Esophagus squamous epithelium (tissue), 4 donors: ENCODE measurements around the gene CNOT4.
"Not testable (repeated sequence)": the region's sequence is repeated elsewhere in the genome, so short reads cannot be mapped to it uniquely, and the experiment has no call there.

ENCODE experiments used
- CTCF ChIP-seq, 6 experiments: fragments of 450-650 bp in 4 of 6; fragments of 200-600 bp in 2 of 6; sonication (generic) in 2 of 6; IDR thresholded peaks; one replicate each; pipeline ENCODE4 v1.5.1; 2016 to 2019; ENCODE audit warnings: antibody characterized with exemption in 6 of 6, mild to moderate bottlenecking in 4 of 6, moderate library complexity in 4 of 6
- POLR2A ChIP-seq, 4 donors: fragments of 450-650 bp; IDR thresholded peaks; one replicate each; pipeline ENCODE4 v1.6.1; 2017; ENCODE audit warnings: antibody characterized with exemption in 4 of 4, mild to moderate bottlenecking in 4 of 4, moderate library complexity in 3 of 4

GRCh38 chr7:135320953-135321352 is 188.9 kb downstream of the CNOT4 start:
- not testable (repeated sequence) for TF ChIP-seq CTCF, POLR2A (IDR thresholded peaks at IDR 0.05)
